RWPE1 (cell line): Measurements from ENCODE around the gene KMT2C.
"Not testable (repeated sequence)": the region's sequence is repeated elsewhere in the genome, so short reads cannot be mapped to it uniquely, and the experiment has no call there.

Experiments used
- CTCF ChIA-PET: fragments of 350-600 bp; sonication (Branson Sonifier 250); formaldehyde crosslinking; extraction: SDS; loops from one replicate; lab custom pipeline; 2021; lab: Yijun Ruan, JAX
- POLR2A ChIA-PET: fragments of 400-600 bp; formaldehyde crosslinking; extraction: SDS; loops from one replicate; lab custom pipeline; 2020; ENCODE audit warnings: antibody characterized with exemption; ENCODE audit not compliant: low non-redundant PET; lab: Yijun Ruan, JAX
- DNase-seq: peaks from one replicate; pipeline ENCODE4 v3.0.0; 2012; ENCODE audit warnings: low spot score
- H3K27ac ChIP-seq: fragments of 450-650 bp; 2 replicates; pipeline ENCODE4 v1.5.1; 2017
- TF ChIP-seq, protein P1 (sequence below): fragments of 450-650 bp; conservative IDR thresholded peaks from 2 replicates; pipeline ENCODE4 v1.5.1; 2017; ENCODE audit warnings: low read depth, mild to moderate bottlenecking

KMT2C gene

DNA sequence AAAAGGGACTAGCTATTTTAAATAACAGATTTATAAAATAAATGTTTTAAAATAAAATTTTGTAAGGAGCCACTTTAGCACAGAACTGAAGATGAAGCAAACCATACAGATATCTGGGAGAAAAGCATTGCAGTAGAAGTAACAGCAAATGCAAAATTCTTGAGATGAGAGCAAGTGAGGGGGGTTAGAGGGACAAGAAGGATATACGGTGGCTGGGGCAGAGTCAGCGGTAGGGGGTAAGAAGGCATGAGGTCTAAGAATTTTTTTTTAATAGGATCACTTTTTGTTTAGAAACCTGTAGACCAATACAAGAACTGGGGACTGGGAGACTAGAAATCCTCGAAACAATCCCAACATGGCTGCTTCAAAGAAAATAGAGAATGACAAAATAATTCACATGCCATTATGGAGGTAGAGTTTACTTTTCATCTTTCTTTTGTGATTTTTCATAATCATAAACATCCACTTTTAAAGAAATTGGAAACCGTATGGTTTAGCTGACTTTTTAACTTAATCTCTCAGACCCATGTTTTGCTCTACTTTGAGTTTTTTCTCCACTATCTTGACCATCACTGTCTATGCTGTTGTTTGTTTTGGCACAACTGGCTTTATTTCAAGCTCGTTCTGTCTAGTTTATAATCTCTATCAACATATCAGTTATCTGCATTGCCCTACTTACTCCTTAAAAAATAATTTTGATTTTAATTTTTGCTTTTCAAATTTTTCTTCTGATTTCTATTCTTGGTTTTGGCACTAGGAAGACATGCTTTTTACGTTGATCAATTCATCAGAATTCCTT is 73.5 kb downstream of the KMT2C start:
- ChIA-PET CTCF (no interaction called here), POLR2A (no interaction called here)
- TF ChIP-seq, protein P1, sequence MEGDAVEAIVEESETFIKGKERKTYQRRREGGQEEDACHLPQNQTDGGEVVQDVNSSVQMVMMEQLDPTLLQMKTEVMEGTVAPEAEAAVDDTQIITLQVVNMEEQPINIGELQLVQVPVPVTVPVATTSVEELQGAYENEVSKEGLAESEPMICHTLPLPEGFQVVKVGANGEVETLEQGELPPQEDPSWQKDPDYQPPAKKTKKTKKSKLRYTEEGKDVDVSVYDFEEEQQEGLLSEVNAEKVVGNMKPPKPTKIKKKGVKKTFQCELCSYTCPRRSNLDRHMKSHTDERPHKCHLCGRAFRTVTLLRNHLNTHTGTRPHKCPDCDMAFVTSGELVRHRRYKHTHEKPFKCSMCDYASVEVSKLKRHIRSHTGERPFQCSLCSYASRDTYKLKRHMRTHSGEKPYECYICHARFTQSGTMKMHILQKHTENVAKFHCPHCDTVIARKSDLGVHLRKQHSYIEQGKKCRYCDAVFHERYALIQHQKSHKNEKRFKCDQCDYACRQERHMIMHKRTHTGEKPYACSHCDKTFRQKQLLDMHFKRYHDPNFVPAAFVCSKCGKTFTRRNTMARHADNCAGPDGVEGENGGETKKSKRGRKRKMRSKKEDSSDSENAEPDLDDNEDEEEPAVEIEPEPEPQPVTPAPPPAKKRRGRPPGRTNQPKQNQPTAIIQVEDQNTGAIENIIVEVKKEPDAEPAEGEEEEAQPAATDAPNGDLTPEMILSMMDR: no peak
- DNase-seq: no peak
- no peak overlapping the region for H3K27ac ChIP-seq

DNA sequence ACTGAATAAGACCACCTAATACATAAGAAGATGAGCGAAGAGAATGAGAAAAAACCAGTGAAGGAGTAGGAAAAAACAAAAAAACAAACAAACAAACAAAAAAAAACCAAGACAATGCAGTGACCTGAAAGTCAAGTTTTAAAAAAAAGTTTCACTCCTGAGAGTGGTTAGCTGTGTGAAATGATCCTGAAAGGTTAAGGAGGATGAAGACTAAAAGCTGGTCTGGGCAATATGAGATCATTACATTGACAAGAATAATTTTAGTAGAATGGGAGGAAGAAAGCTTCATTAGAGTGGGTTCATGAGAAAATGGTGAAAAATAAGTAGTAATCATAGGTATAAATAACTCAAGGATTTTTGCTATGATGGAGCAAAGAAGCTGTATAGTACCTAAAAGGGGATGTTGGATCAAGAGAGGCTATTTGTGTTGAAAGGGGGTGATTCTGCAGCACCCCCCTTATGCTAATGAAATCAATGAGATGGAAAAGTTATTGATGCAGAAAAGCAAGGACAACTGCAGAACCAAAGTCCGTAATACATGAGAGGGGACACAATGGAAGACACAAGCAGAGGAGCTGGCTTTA is 80.2 kb downstream of the KMT2C start:
- no peak for DNase-seq
- no peak overlapping the region for H3K27ac ChIP-seq
- TF ChIP-seq, protein P1: no peak
- CTCF ChIA-PET: no interaction called here
- POLR2A ChIA-PET: no interaction called here

DNA sequence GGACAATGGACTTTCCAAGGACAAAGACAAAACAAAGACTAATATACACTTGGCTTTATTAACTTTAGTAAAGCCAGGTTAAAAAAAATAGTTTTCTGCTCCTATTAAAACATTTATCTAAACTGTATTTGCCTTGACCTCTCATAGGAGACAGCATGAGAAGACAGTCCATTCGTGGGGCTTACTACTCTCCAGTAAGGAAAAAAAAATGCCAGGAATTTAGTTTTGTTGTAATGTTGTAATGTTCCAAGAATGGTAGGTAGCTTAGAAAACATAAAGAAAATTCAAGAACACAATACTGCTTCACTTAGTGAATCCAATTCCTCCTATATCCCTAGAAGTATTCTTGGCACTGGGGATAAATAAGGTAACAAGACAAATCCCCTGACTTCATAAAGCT is 81.7 kb downstream of the KMT2C start:
- TF ChIP-seq, protein P1: no peak
- POLR2A ChIA-PET: no interaction called here
- CTCF ChIA-PET: no interaction called here
- H3K27ac ChIP-seq: no peak overlapping the region
- DNase-seq: no peak

DNA sequence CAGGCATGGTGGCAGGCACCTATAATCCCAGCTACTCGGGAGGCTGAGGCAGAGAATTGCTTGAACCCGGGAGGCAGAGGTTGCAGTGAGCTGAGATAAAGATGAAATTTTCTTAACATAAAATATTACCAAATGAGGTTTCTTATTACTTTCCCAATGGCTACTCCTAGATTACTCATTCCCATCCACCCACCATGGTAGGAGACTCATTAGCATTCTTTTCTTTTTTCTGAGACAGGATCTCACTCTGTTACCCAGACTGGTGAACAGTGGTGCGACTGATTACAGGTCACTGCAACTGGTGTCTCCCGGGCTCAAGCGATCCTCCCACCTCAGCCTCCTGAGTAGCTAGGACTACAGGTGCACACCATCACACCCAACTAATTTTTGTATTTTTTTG is 82.5 kb downstream of the KMT2C start:
- POLR2A ChIA-PET, DNase-seq, CTCF ChIA-PET, H3K27ac ChIP-seq: not testable (repeated sequence)

DNA sequence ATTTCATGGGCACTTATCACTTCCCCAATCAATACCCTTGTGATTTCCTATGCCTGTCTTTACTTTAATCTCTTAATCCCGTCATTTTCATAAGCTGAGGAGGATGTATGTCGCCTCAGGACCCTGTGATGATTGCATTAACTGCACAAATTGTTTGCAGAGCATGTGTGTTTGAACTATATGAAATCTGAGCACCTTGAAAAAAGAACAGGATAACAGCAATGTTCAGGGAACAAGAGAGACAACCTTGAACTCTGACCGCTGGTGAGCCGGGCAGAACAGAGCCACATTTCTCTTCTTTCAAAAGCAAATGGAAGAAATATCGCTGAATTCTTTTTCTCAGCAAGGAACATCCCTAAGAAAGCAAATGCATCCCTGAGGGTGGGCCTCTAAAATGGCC is 84.1 kb downstream of the KMT2C start:
- POLR2A ChIA-PET, H3K27ac ChIP-seq: not testable (repeated sequence)

DNA sequence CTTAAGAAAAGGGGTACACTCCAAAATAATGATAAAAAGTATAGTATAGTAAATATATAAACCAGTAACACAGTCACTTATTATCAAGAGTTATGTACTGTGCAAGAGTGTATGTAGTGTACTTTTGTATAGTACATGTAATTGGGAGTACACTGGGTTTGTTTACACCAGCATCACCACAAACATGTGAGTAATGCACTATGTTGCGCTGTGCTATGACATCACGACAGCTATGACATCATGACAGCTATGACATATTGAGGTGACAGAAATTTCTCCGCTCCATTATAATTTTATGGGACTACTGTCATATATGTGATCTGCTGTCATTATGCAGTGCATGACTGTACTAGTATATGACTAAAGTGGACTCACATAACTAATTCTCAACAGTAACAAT is 84.6 kb downstream of the KMT2C start:
- POLR2A ChIA-PET: no interaction called here
- CTCF ChIA-PET: no interaction called here
- TF ChIP-seq, protein P1: no peak
- no peak overlapping the region for H3K27ac ChIP-seq
- no peak for DNase-seq

More for the DNA sequence above, 84.1 kb downstream of the KMT2C start:
- CTCF ChIA-PET, DNase-seq: not testable (repeated sequence)

DNA sequence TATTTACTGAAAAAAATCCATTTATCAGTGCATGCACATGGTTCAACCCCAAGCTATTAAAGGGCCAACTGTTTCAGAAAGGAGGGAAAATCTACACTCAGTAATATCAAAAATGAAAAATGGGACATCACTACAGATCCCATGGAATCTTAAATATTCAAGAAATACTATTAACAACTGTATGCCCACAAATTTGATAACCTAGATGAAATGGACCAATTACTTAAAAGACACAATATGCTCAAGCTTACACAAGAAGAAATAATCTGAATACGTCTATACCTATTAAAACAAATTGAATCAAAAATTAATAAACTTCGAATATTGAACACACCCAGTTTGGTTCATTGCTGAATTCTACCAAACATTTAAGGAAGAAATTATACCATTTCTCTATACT is 87.9 kb downstream of the KMT2C start:
- H3K27ac ChIP-seq: no peak overlapping the region
- TF ChIP-seq, protein P1: no peak
- POLR2A ChIA-PET: no interaction called here
- CTCF ChIA-PET: no interaction called here
- no peak for DNase-seq
